NCI-H146 (cell line): ENCODE measurements around the gene FIG4.
"Not testable (repeated sequence)": the region's sequence is repeated elsewhere in the genome, so short reads cannot be mapped to it uniquely, and the experiment has no call there.

Experiments used
- DNase-seq: peaks from one replicate; lab custom pipeline; 2025; lab: John Stamatoyannopoulos, UW

FIG4 gene

DNA sequence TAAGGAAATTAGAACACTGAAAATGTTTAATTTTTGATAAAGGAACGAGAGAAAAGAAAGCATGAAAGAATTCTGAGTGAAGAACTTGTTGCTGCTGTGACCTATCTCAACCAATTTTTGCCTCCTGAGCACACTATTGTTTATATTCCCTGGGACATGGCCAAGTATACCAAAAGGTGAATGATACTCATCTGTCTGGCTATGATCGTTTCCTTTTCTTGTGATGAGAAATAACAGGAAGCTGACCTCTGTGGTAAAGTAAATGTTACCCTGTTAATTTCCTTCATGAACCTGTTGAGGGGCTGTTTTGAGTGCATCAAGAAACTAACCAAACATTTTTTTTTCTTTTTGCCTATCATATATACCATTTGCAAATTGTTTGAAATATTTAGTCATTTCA, 69.1 kb downstream of the FIG4 start:
- DNase-seq, result no peak

DNA sequence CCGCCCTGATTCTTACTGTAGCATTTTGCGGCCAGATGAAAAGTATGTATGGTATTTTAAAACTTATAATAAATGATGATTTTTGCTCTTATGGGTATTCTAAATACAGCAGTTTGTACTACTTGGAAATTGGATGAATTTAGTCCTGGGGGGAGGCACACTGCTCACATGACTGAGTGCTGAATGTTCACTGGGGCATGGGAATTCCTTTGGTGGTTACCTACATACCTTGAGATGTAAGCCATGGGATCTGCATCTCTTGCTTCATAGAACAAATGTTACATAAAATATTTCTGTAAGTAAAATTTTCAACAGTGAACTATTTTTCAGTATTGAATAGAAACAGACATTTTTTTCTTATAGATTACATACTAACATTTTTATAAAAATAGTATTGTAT, 71.1 kb downstream of the FIG4 start:
- DNase-seq, result no peak

DNA sequence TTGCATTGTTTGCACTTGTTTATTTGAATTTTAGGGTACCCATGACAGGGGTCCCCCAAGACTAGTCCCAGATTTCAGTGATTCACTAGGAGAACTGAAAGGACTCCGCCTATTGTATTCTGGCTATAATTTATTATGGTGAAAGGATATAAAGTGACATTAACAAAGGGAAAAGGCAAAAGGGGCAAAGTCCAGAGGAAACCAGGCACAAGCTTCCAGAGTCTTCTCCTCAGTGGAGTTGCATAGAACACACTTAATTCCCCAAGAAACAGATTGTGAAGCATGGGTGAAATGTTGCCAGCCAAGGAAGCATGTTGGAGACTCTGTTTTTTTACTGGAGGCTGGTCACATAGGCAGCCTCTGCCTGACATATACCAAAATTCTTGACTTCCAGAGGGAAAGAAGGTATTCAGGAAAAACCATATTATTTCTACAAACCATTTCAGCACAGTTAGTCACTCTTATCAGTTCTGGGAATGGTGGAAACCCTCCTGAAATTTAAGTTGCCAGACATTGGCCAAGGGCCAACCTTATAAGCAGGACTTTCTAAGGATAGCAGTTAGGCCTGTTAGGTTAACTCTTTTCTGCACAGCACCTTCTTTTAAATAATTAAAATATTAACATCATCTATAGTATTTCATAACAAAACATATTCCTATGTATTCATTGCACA, 71.8 kb downstream of the FIG4 start:
- DNase-seq, result no peak

DNA sequence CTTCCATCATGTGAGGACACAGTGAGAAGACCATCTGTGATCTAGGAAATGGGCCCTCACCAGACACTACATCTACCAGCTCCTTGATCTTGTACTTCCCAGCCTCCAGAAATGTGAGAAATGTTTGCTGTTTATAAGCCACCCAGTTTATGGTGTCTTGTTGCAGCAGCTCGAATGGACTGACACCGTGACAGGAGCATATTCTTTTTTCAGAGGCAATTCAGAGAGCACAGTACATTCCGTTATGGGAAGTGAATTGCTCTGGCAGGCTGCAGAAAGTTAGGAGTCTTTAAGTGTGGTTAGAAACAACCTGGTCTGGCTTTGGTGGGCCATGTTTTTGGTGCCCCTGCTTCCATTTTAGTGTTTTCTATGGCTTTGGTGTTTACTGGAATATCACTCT, 75.1 kb downstream of the FIG4 start:
- no peak for DNase-seq

DNA sequence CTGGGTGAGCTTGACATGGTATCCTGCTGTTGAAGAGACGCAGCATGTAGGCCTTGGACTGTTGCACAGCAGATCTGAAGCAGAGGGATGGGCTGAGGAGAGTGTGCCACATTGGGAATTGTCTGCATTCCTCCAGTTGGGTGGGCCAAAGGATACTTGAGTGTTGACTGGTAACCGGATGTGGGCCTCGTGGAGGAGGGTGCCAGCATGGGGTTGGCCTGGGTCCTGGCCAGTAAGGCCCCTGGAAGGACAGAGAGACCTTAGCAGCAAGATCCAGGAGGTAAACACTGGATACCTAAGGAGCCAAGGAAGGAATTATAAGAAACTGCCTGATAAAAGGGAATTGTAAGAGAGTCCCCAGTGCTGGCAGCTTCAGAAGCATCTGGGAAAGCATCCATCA, 76.9 kb downstream of the FIG4 start:
- no peak for DNase-seq

DNA sequence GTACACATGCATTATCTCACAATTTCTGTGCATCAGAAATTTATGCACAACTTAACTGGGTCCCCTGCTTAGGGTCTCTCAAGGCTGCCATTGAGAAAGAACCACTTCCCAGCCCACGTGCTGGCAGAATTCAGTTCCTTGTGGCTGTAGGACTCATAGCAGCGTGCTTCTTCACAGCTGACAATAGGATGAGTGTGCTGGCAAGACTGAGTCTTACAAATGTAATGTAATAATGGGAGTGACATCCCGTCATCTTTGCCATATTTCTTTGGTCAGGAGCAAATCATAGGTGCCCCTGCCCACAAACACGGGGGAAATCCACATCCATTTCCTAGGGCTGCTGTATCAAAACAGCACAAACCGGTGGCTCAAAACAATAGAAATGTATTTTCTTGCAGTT, 77.4 kb downstream of the FIG4 start:
- no peak for DNase-seq

DNA sequence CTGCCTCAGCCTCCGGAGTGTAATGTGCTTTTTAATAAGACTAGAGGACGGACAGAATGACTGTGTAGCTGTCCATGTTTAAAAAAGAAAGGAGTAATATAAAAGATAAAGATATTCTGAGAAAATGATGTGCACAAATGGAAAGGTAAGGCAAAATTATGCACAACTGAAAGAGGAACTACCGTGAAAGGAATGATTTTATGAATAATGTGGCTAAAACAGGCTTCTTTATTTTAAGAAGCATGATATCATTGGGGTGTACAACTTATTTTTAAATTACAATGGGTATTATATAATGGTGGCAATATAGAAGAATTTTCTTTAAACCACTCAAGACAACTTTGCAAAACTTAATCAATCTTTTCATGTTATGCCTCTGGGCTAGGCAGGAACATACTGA, 78.1 kb downstream of the FIG4 start:
- no peak for DNase-seq

DNA sequence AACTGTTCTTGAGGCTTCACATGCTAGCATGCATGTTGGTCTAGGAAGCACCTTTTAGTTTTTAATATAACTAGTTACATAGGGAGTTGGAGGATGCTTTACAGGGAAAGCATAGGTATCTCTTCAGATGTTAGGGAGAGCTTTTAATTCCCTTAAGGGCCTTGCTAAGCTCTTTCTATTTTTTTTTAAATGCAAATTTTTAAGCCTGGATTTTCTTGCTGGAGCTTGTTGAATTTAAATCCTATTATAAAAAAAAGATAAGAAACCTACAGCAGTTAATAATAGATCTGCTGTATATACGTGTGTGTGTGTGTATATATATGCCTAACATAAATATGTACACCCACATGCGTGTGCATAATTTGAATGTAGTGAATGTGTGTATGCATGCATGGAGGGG, 79.0 kb downstream of the FIG4 start:
- no peak for DNase-seq

DNA sequence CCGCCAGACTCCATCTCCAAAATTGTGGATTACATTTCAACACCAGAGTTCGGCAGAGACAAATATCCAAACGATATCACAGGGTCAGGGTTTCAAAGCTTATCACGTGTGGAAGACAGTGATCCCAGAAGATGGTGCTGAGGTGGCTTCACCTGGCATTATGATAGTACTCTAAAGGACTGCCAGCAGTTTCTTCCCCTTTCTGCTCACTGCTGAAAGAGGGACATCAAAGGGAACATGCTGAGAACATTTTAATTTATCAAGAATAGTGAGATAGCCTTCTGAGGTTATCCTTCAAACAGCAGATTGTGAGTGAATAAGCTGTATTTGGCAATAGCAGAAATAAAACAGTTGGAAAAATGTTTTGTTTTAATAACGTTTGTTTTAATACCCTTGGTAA, 79.7 kb downstream of the FIG4 start:
- DNase-seq, result no peak

DNA sequence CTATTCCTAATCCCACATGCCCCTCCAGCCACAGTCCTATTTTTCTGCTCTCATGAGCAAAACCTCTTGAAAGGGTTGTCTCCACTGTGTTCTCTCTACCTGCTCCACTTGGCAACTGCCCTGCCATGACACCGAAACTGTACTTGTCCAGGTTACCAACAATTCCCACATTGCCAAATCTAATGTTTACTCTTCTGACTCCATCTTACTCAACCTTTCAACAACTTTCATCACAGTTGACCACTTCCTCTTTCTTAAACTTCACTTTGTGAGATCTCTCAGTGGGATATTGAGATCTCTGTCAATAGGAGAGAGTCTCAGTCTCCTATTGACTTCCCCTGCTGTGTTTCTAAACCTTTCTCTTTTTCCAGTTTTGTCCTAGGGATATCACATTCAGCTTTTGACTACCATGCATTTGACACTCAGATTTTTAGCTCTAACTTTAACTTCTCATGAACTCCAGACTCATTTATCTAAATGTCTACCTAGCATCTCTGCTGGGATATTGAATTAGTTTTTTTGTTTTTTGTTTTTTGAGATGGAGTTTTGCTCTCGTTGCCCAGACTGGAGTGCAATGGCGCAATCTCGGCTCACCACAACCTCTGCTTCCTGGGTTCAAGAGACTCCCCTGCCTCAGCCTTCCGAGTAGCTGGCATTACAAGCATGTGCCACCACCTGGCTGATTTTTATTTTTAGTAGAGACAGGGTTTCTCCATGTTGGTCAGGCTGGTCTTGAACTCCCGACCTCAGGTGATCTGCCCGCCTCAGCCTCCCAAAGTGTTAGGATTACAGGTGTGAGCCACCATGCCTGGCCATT, 81.1 kb downstream of the FIG4 start:
- not testable (repeated sequence) for DNase-seq

DNA sequence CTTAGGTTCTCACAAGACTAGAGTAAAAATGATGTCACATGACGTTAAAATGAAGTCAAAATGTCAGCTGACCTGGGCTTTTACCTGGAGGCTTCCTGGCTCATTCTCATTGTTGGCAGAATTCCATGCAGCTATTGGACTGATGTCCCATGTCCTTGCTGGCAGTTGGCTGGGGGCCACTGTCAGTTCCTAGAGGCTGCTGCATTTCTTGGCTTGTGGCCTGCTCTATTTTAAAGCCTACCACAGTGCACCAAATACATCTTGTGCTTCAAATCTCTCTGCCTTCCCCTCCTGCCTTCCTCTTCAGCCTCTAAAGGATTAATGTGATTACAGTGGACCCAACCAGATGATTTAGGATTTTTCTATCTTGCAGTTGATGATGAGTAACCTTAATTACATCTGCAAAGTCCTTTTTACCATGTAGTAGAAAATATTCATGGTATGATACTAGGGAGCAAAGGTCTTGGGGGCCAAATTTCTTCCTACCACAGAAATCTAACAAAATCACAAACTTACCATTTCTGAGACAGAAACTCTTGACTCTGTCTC, 81.9 kb downstream of the FIG4 start:
- DNase-seq, result peak; percentile 4

DNA sequence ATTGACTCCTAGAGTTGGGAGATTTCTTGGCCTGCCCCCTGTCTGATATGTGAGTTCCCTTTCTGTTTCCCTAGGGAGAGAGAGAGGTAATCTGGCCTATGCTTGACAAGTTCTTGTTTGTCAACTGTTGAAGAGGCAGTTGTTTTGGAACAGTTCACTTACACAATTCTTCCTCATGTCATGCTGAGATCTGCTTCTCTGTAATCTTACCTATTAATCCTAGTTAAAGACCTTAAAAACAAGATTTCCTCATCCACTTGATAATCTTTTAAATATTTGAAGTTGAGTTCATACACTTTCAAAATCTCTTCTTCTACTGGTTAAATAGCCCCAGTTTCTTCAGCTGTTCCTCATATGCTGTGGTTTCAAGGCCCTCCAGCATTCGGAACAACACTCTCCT, 89.9 kb downstream of the FIG4 start:
- DNase-seq, result no peak

DNA sequence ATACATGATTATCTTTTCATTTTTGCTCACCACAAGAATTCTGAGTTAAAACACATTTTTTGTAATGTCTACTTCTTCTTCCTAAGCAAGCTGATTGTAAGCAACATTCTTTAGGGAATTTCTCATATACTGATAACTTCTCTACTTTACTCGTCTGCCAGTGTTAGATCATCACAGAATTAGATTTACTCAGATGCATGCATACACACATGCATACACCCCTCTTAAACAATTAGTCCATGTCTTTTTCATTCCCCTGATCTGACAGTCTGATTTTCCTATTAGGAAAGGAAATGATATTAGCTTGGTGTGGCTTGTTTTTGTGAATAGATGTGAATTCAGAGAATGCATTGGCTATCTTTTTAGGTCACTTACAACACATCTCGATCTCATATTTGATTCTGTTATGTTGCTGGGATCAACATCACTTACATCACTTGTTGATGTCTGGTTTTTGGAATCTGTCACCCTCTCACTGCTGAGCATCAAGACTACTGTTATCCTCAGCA, 91.4 kb downstream of the FIG4 start:
- DNase-seq, result no peak

DNA sequence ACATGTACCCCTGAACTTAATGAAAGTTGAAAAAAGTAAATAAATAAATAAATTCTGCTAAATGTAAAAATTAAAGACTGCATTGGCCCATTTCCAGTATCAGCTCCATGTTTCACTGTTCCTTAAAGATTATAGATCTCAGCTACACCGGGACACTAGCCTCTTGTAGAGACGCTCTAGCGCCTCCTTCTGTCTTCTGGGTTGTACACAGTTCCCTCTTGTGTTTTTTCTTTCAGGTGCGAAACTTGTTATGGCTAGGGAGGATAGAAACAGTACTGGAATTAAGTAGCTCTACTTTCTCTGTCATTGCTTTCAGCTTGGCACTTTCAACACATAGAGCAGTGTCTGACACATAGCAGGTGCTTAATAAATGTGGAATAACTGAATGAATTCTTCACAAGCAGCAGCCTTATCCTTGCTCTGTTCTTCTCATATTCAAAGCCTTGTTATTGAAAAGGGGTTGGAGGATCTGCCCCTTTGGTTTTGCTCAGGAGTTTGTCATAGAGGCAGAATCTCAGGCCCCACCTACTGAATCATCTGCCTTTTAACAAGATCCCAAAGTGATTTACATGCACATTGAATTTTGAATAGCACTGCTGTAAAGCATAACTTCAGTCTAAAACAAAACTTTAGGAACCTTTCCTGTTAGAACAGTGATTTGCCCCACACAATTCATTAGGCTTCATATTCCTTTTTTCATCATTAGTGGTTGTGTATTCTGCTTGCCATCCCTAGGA, 92.3 kb downstream of the FIG4 start:
- DNase-seq, result no peak

DNA sequence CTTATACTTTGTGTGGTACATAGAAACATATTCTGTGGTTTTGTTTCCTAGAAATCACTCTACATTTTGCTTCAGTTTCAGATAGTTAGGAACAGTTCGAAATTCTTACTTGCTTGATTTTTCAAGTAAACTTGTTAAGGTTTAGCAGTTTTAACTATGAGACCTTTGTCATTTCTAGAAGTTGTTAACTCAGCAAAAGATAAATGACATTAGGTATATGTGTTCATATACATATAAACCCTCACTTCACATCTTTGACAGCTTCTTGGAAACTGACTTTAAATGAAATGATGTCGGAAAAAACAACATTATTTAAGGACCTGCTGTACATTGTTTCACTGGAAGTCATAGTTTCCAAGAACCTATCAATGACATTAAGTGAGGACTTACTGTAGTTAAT, 96.2 kb downstream of the FIG4 start:
- DNase-seq, result no peak

DNA sequence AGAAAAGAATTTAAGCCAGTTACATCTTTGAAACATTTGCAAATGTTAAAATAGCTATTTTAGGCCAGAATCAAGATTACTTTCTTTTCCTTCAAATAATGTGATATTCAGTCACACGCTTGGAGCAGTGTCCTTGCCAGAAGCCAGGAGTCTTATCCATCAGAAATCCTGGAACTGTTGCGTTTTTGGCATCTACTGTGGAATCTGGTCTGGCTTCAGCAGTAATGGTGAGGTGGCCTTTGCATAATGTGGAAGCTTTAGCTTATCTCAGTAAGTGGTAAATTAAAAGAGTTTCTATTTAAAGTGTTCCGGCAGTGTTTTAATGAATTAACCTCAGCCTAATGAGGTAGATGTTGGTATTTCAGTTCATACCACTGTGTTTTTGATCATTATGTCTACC, 97.6 kb downstream of the FIG4 start:
- DNase-seq, result no peak

DNA sequence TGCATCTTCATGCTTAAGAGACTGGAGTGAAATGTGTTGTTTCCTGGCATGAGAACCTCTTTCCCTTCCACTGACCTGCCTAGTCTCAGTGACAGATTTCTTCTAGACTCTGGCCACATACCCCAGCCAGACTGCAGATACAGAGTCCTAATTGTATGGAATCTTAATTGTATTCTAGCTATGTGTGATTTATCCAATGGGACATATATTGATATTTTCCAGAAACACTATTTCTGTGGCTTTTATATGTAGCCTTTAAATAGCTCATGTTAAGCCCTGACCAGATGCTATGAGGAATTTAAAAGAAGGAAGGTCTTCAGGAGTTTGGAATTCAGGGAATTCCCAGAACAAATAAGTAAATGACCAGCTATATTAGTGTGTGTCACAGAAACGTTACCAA, 99.0 kb downstream of the FIG4 start:
- DNase-seq, result no peak

DNA sequence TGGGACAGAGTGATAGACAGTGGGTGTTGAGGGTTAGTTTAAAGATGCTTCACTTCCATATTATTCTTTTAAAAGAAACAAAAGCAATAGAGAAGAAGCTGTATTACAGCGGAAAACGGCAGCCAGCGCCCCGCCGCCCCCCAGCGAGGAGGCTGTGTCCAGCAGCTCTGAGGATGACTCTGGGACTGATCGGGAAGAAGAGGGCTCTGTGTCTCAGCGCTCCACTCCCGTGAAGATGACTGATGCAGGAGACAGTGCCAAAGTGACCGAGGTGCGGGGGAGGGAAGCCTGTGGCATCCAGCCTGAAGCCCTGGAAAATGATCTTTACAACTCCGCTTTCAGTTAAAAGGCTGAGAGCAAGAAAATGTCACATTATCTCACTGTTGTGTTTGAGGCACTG, 100.2 kb downstream of the FIG4 start:
- no peak for DNase-seq

DNA sequence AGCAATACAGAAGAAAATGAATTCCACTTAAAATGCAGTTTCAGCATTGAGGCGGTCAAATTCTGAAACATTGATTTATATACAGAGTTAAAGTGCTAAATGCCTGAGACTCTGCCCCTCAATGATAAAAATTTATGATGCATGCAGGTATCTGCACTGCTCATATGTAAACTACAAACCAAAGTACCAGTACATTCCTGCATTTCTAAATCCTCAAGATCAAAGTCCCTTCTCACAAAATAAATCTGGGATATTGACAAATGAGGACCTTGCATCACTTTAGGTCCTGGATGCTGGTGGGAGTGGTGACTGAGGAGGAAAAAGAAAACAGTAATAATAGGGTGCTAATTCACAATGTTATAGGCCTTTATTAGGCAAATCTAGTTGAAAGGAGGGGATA, 101.9 kb downstream of the FIG4 start:
- DNase-seq, result no peak

DNA sequence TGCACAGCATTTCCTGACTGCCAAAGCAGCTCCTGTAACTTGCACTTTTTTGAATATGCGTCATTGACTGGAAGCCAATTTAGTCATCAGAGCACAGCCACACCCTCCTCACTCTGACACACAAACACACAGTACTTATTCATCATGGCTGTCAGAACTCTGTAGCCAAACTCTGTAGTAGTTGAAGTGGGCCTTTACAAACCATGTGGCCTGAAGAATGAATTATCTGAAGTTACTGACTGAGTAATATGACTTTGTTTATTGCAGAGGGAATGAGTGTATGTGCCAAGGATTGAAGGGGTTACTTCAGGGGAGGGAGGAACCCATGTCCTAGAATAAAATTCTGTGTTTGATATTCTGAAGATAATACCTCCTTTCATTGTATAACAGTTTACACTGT, 102.7 kb downstream of the FIG4 start:
- peak; percentile 25 for DNase-seq

DNA sequence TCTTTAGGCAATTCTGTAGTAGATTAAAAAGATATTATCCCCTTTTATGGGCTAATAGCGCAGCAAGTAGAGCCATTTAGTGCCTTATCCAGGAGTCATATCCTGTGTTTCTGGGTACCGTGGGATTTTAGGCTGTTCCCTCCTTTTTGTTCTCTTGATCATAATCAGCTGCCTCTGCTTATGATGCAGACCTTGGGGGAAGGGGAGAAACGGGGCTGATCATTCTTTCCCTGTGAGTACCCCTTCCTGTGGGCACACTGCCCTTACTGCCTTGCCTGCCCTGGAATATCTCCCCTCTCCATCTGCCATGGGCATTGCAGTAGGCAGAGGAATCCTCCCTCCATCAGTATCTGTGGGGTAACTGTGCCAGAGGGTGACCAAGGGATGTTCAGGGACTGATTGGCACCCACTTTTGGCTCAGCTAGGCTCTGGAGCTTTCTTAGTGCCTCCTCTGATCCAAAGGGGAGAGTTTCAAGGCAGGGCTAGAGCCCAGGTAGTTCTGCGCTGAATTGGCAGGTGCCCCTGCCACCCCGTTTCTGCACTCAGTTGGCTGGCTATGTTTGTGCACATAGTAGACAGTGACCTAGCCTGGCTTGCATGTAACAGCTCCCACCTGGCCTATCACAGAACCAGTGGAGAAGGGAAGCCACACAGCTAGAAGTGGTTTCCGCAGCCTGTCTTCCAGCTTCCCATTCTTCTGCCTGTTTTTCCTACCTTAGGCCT, 103.3 kb downstream of the FIG4 start:
- peak; percentile 13 for DNase-seq

DNA sequence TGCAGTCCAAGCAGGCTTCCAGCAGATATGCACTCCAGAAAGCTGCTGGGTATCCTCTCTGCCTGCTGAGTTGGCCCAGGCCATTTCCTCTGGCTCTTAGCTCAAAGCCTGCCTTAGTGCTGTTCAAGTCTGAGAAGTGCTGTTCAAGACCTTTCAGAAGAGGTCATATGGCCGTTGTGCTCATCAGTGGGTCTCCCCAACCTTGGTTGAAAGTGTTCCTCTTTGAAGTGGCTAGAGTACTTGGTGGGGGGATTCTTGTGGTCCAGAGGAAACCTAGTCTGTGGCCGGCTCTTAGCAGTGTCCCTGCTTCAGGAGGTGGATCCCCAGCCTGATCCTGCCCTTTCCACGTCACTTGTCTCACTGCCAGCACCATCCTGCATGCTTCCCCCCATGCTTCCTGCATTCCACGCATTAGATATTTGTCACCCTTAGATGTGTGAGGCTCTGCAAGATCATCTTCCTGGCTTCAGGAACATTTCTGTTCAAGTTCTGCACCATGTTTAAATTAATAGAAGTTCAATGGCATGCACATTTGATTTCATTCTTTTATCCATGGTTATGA, 105.0 kb downstream of the FIG4 start:
- no peak for DNase-seq
